GM18861 (cell line): ENCODE results near the gene DDX50.
"Not testable (repeated sequence)": the region's sequence is repeated elsewhere in the genome, so short reads cannot be mapped to it uniquely, and the experiment has no call there.

Experiments
- ATAC-seq: cut with Tn5 transposase; IDR thresholded peaks from one replicate; pipeline ENCODE4 v1.9.1; 2021; ENCODE audit not compliant: unreplicated experiment

Gene DDX50

GRCh38 chr10:68901105-68901927 lies at the start of gene DDX50:
TSS of gene DDX50 (plus strand) at chr10:68901315. CDS start at chr10:68901385, 70 bp downstream.
- peak; percentile 95 for ATAC-seq

- no peak for ATAC-seq
These were observed 44.8 kb upstream of the DDX50 start for GRCh38 chr10:68856352-68856751.

GRCh38 chr10:68857005-68857404 lies 44.1 kb upstream of the DDX50 start:
- no peak for ATAC-seq

GRCh38 chr10:68861253-68861652 lies 39.9 kb upstream of the DDX50 start:
- no peak for ATAC-seq

- ATAC-seq = no peak
These were observed 36.5 kb upstream of the DDX50 start for GRCh38 chr10:68864611-68865010.

- not testable (repeated sequence) for ATAC-seq
These were observed 32.9 kb upstream of the DDX50 start for GRCh38 chr10:68868173-68868572.

GRCh38 chr10:68869623-68870022 lies 31.5 kb upstream of the DDX50 start:
- ATAC-seq = no peak

GRCh38 chr10:68870061-68870460 lies 31.1 kb upstream of the DDX50 start:
- ATAC-seq = no peak

- no peak for ATAC-seq
These were observed 30.5 kb upstream of the DDX50 start for GRCh38 chr10:68870545-68871104.

GRCh38 chr10:68871105-68871711 lies 29.9 kb upstream of the DDX50 start:
- no peak for ATAC-seq

- no peak for ATAC-seq
These were observed 29.3 kb upstream of the DDX50 start for GRCh38 chr10:68871731-68872342.

GRCh38 chr10:68876246-68877138 lies 24.6 kb upstream of the DDX50 start:
- no peak for ATAC-seq

GRCh38 chr10:68877482-68878110 lies 23.5 kb upstream of the DDX50 start:
- ATAC-seq = no peak

- ATAC-seq = no peak
These were observed 22.6 kb upstream of the DDX50 start for GRCh38 chr10:68878496-68878895.

- no peak for ATAC-seq
These were observed 21.5 kb upstream of the DDX50 start for GRCh38 chr10:68879628-68880027.

- ATAC-seq = no peak
These were observed 20.9 kb upstream of the DDX50 start for GRCh38 chr10:68880181-68880580.

- no peak for ATAC-seq
These were observed 6.1 kb upstream of the DDX50 start for GRCh38 chr10:68895041-68895440.

- ATAC-seq = no peak
These were observed 3.8 kb upstream of the DDX50 start for GRCh38 chr10:68897336-68897741.

- ATAC-seq = no peak
These were observed 1.8 kb upstream of the DDX50 start for GRCh38 chr10:68899186-68899745.
